Body of pancreas (tissue), 4 donors: ENCODE data around the gene ACOX1. TPM values are rescaled to one million over a fixed set of nuclear protein-coding genes. Genes with fewer than 3 reads are reported as not detected.
A peak's percentile ranks its signal among the peaks of the same experiment; 100 is the strongest.

Experiments used
- ATAC-seq: fragments of 150-250 bp; one replicate; pipeline ENCODE4 v1.9.1; 2016
- DNase-seq, 4 donors: peaks; one replicate each; pipeline ENCODE4 v3.0.0-alpha.2; 2019
- H3K27ac ChIP-seq, 4 donors: fragments of 200-600 bp; sonication (generic); 1 replicate in 3 of 4; 2 replicates in 1 of 4; pipeline versions ENCODE4 v1.5.1 to v1.6.1; 2016 to 2019; ENCODE audit warnings: mild to moderate bottlenecking in 1 of 4, mixed read lengths in 1 of 4, moderate library complexity in 1 of 4
- H3K27me3 ChIP-seq, 2 donors: fragments of 200-600 bp; sonication (generic); one replicate each; pipeline ENCODE4 v1.6.0; 2016; ENCODE audit warnings: mild to moderate bottlenecking in 1 of 2
- H3K36me3 ChIP-seq, 2 donors: fragments of 200-600 bp; sonication (generic); replicated peaks in 1 of 2; 2 replicates each; pipeline ENCODE4 v1.5.1; 2016; ENCODE audit warnings: low read depth in 2 of 2; ENCODE audit not compliant: insufficient read depth in 1 of 2
- H3K4me1 ChIP-seq: fragments of 200-600 bp; sonication (generic); one replicate; pipeline ENCODE4 v1.6.0; 2016
- H3K4me3 ChIP-seq, 2 donors: fragments of 200-600 bp; sonication (generic); 1 replicate in 1 of 2; 2 replicates in 1 of 2; pipeline ENCODE4 v1.5.1; 2016 to 2019
- H3K9me3 ChIP-seq, 3 donors: fragments of 200-600 bp; sonication (generic); 1 replicate in 2 of 3; 2 replicates in 1 of 3; pipeline ENCODE4 v1.5.1; 2016
- CTCF ChIP-seq, 7 experiments: fragments of 450-650 bp in 4 of 7; fragments of 200-600 bp in 3 of 7; sonication (generic) in 3 of 7; IDR thresholded peaks; one replicate each; pipeline ENCODE4 v1.5.1; 2016 to 2019; ENCODE audit warnings: antibody characterized with exemption in 7 of 7
- POLR2A ChIP-seq, 3 donors: fragments of 450-650 bp; IDR thresholded peaks; one replicate each; pipeline ENCODE4 v1.6.1; 2016; ENCODE audit warnings: antibody characterized with exemption in 3 of 3, mild to moderate bottlenecking in 2 of 3
- WGBS, 2 donors: methylation state at CpG; one replicate each; pipeline ENCODE4 v1.1.5; 2017; 5-methylcytosine and 5-hydroxymethylcytosine counted together
- intact Hi-C: fragments of 100-400 bp; cut with DNase I; formaldehyde crosslinking; loops from one replicate; pipeline ENCODE4 v1.15.1; 2023
- total RNA-seq, 2 donors: library from RNA; depleted of rRNA; stranded (reverse); fragments of >200 nt; gene quantifications; one replicate each; pipeline ENCODE4 v1.1.0, GENCODE V29; 2016

The ACOX1 gene
- total RNA-seq, 2 donors from 2014 or later, result 69.0 to 77.1 TPM

GRCh38 chr17:75895370-75896155 is 83.4 kb downstream of the ACOX1 start:
- Histone ChIP-seq H3K9me3 (no peaks in the 10 kb centered on the region), H3K27me3 (no peaks in the 10 kb centered on the region), H3K27ac (peak overlapping the region; percentile 80 to 97 (median 96)), H3K4me1 (peaks cover 29% of the 10 kb centered on the region), H3K36me3 (peaks cover 8 to 9% of the 10 kb centered on the region in 2 donors), H3K4me3 (peak overlapping the region; percentile 43 to 54)
- WGBS, 2 donors, result 39 to 52% methylated on average over 26 to 28 of the region's 28 CpGs
- DNase-seq (no peak), ATAC-seq (no peak)
- intact Hi-C loops, result no loop called here
- TF ChIP-seq CTCF (IDR thresholded peaks at IDR 0.05) (peak in 3 of 7 experiments; percentile 10 to 25 (median 13)), POLR2A (IDR thresholded peaks at IDR 0.05) (no peak)

- H3K4me1 ChIP-seq, result peaks cover 29% of the 10 kb centered on the region
- H3K4me3 ChIP-seq, result no peak overlapping the region
- TF ChIP-seq CTCF (IDR thresholded peaks at IDR 0.05), result no peak
- no peak for TF ChIP-seq POLR2A (IDR thresholded peaks at IDR 0.05)
- no peak for DNase-seq
- H3K27me3 ChIP-seq, result no peaks in the 10 kb centered on the region
- H3K9me3 ChIP-seq, result no peaks in the 10 kb centered on the region
- intact Hi-C loops, result no loop called here
- WGBS, 2 donors, result 69 to 82% methylated on average over 22 of the region's 22 CpGs
- peaks cover 0 to 8% of the 10 kb centered on the region in 2 donors for H3K36me3 ChIP-seq
- H3K27ac ChIP-seq, result peak overlapping the region in 1 of 4 donors; percentile 97
- no peak for ATAC-seq
Observed at GRCh38 chr17:75894049-75894733, 84.8 kb downstream of the ACOX1 start.

GRCh38 chr17:75893305-75894048 is 85.5 kb downstream of the ACOX1 start:
- no peak for TF ChIP-seq POLR2A (IDR thresholded peaks at IDR 0.05)
- TF ChIP-seq CTCF (IDR thresholded peaks at IDR 0.05), result no peak
- intact Hi-C loops, result no loop called here
- no peak overlapping the region for H3K4me3 ChIP-seq
- H3K4me1 ChIP-seq, result peaks cover 29% of the 10 kb centered on the region
- no peak overlapping the region for H3K27ac ChIP-seq
- H3K36me3 ChIP-seq, result peaks cover 0 to 3% of the 10 kb centered on the region in 2 donors
- no peaks in the 10 kb centered on the region for H3K9me3 ChIP-seq
- no peak for ATAC-seq
- WGBS, 2 donors, result 88 to 90% methylated on average over 13 to 18 of the region's 18 CpGs
- H3K27me3 ChIP-seq, result no peaks in the 10 kb centered on the region
- DNase-seq, result no peak

- no peaks in the 10 kb centered on the region for H3K27me3 ChIP-seq
- H3K4me1 ChIP-seq, result peaks cover 29% of the 10 kb centered on the region
- no peak overlapping the region for H3K4me3 ChIP-seq
- intact Hi-C loops, result no loop called here
- H3K9me3 ChIP-seq, result no peaks in the 10 kb centered on the region
- no peak for TF ChIP-seq POLR2A (IDR thresholded peaks at IDR 0.05)
- no peak for TF ChIP-seq CTCF (IDR thresholded peaks at IDR 0.05)
- ATAC-seq (no peak), DNase-seq (no peak)
- peaks cover 0 to 3% of the 10 kb centered on the region in 2 donors for H3K36me3 ChIP-seq
- WGBS, 2 donors, result 90 to 92% methylated on average over 5 to 14 of the region's 16 CpGs
- H3K27ac ChIP-seq, result no peak overlapping the region
Observed at GRCh38 chr17:75892556-75893224, 86.3 kb downstream of the ACOX1 start.
